GM12878 (cell line): Measurements from ENCODE around the gene MRTFB. TPM values are rescaled to one million over a fixed set of nuclear protein-coding genes. Genes with fewer than 3 reads are reported as not detected.

Experiments
- ATAC-seq: fragments of 200-7000 bp; cut with Tn5 transposase; 3 replicates; pipeline ENCODE4 v1.9.1; 2020; ENCODE audit warnings: mild to moderate bottlenecking, moderate library complexity
- BruUV-seq: library from RNA; stranded (reverse); fragments of 400-500 nt; replicated peaks from 2 replicates; lab custom pipeline; 2021; lab: Mats Ljungman, UMichigan
- CTCF ChIA-PET: fragments of 300-600 bp; sonication (Branson Sonifier 250); formaldehyde crosslinking; extraction: SDS; loops from one replicate; lab custom pipeline; 2021; ENCODE audit warnings: inconsistent platforms; lab: Yijun Ruan, JAX
- POLR2A ChIA-PET: fragments of 350-600 bp; formaldehyde crosslinking; extraction: SDS; loops from one replicate; lab custom pipeline; 2021; ENCODE audit warnings: inconsistent platforms; lab: Charles Lee
- RAD21 ChIA-PET: fragments of 300-600 bp; sonication (Branson Sonifier 250); formaldehyde crosslinking; loops from one replicate; lab custom pipeline; 2023; ENCODE audit warnings: antibody characterized with exemption; ENCODE audit not compliant: unreplicated experiment; lab: Charles Lee
- SMC1A ChIA-PET: fragments of 300-600 bp; sonication (Branson Sonifier 250); formaldehyde crosslinking; loops from one replicate; lab custom pipeline; 2023; ENCODE audit not compliant: unreplicated experiment, uncharacterized antibody; lab: Charles Lee
- DNase-seq: peaks from one replicate; pipeline ENCODE4 v3.0.0-alpha.2; 2011; ENCODE audit warnings: low read depth, low spot score
- FAIRE-seq: peaks from 3 replicates; lab custom pipeline; 2011; peaks lifted over from hg19 to GRCh38; lab: Jason Lieb, UNC
- H2AFZ ChIP-seq: 2 replicates; pipeline ENCODE4 v1.6.0; 2011; ENCODE audit warnings: low read depth, low read length, control low read depth; ENCODE audit not compliant: control insufficient read depth
- H3K27ac ChIP-seq: 2 replicates; pipeline ENCODE4 v1.5.1; 2011; ENCODE audit warnings: control low read depth; ENCODE audit not compliant: control insufficient read depth, insufficient read depth
- H3K27me3 ChIP-seq, 2 experiments: replicated peaks in 1 of 2; 2 replicates each; pipeline versions ENCODE4 v1.6.0 to v1.6.1; 2011; ENCODE audit warnings: low read length in 1 of 2; ENCODE audit not compliant: control insufficient read depth in 2 of 2, insufficient read depth in 2 of 2
- H3K36me3 ChIP-seq, 2 experiments: 2 replicates each; pipeline ENCODE4 v1.5.1; 2011; ENCODE audit warnings: low read length in 1 of 2; ENCODE audit not compliant: control insufficient read depth in 2 of 2, insufficient read depth in 2 of 2
- H3K4me1 ChIP-seq: 2 replicates; pipeline ENCODE4 v1.6.1; 2011; ENCODE audit warnings: mild to moderate bottlenecking, low read length, moderate library complexity, mixed read lengths; ENCODE audit not compliant: control insufficient read depth, insufficient read depth
- H3K4me2 ChIP-seq: 2 replicates; pipeline ENCODE4 v1.6.0; 2011; ENCODE audit warnings: control low read depth; ENCODE audit not compliant: control insufficient read depth, insufficient read depth
- H3K4me3 ChIP-seq: fragments of 200-600 bp; sonication (generic); 2 replicates; pipeline ENCODE4 v1.5.1; 2016
- H3K79me2 ChIP-seq: 2 replicates; pipeline ENCODE4 v1.6.0; 2011; ENCODE audit warnings: low read length; ENCODE audit not compliant: control insufficient read depth, insufficient read depth
- H3K9ac ChIP-seq: 2 replicates; pipeline ENCODE4 v1.8.0; 2011; ENCODE audit warnings: low read length, control low read depth, mixed read lengths; ENCODE audit not compliant: control insufficient read depth, insufficient read depth
- H3K9me3 ChIP-seq: replicated peaks from 3 replicates; pipeline ENCODE4 v1.5.1; 2011; ENCODE audit warnings: mild to moderate bottlenecking, low read length; ENCODE audit not compliant: control insufficient read depth, insufficient read depth
- H4K20me1 ChIP-seq: 2 replicates; pipeline ENCODE4 v1.6.0; 2011; ENCODE audit not compliant: control insufficient read depth, insufficient read depth
- CEBPB ChIP-seq, 2 experiments: fragments of 150-350 bp in 1 of 2; IDR thresholded peaks; 2 replicates each; pipeline ENCODE4 v1.6.1; 2012 to 2014; ENCODE audit warnings: low read depth in 2 of 2, low read length in 2 of 2, borderline replicate concordance in 1 of 2, inconsistent platforms in 1 of 2
- ELK1 ChIP-seq: IDR thresholded peaks from 2 replicates; pipeline ENCODE4 v1.6.1; 2012; ENCODE audit warnings: low read depth, low read length, improper control_type of control experiment
- FOS ChIP-seq: IDR thresholded peaks from 3 replicates; pipeline ENCODE4 v1.6.1; 2011; ENCODE audit warnings: borderline replicate concordance; ENCODE audit not compliant: insufficient read length; ENCODE audit errors: extremely low read depth
- POLR2AphosphoS5 ChIP-seq: IDR thresholded peaks from 2 replicates; pipeline ENCODE4 v1.6.1; 2011; ENCODE audit warnings: mild to moderate bottlenecking, low read length, inconsistent platforms
- WRNIP1 ChIP-seq: IDR thresholded peaks from 2 replicates; pipeline ENCODE4 v1.6.1; 2011; ENCODE audit warnings: low read depth, low read length, improper control_type of control experiment, borderline replicate concordance
- ZNF592 ChIP-seq: fragments of 450-650 bp; IDR thresholded peaks from 2 replicates; pipeline ENCODE4 v1.6.1; 2017; ENCODE audit warnings: mild to moderate bottlenecking, moderate library complexity
- ZZZ3 ChIP-seq: IDR thresholded peaks from 2 replicates; pipeline ENCODE4 v1.6.1; 2011; ENCODE audit warnings: low read depth; ENCODE audit not compliant: control insufficient read depth, insufficient read length
- WGBS: methylation state at CpG from one replicate; pipeline ENCODE4 v1.1.6; 2016; ENCODE audit warnings: low lambda C conversion rate; ENCODE audit not compliant: insufficient replicate concordance, insufficient coverage; ENCODE audit errors: missing lambda C conversion rate; 5-methylcytosine and 5-hydroxymethylcytosine counted together
- in situ Hi-C: fragments of 300-500 bp; cut with MboI; formaldehyde crosslinking; loops from 9 replicates; pipeline ENCODE4 v1.14.3; 2018; ENCODE audit warnings: mixed read lengths
- intact Hi-C: fragments of 100-400 bp; cut with micrococcal nuclease; formaldehyde crosslinking; loops from one replicate; pipeline ENCODE4 v1.14.2; 2022; ENCODE audit not compliant: unreplicated experiment
- polyA plus RNA-seq, 11 experiments: library from polyadenylated mRNA; depleted of rRNA in 4 of 11; unstranded in 6 of 11; stranded (reverse) in 5 of 11; fragments of >200 nt; fragmentation: Nextera tagmentation in 4 of 11; fragmentation: Illumina TruSeq in 1 of 11; extraction: Ambion mirVana in 4 of 11; extraction: Trizol in 1 of 11; gene quantifications; 1 replicate in 1 of 11; 2 replicates in 10 of 11; pipeline versions ENCODE4 v1.2.1 to v1.2.3, GENCODE V29; 2011 to 2016; ENCODE audit warnings: inconsistent platforms in 2 of 11, missing spikeins in 2 of 11, low read depth in 1 of 11
- total RNA-seq, 4 experiments: library from RNA; depleted of rRNA in 3 of 4; stranded (reverse); fragments of >200 nt in 3 of 4; fragmentation: Illumina TruSeq in 1 of 4; extraction: Trizol in 1 of 4; gene quantifications; 2 replicates each; pipeline versions ENCODE4 v1.2.1 to v1.2.3, GENCODE V29; 2013 to 2021

MRTFB gene
- total and polyA plus RNA-seq, 10 of the 15 experiments (the other 5 are each of a cell fraction or from before 2014, with no cell fraction given): 2.1 to 14.3 (median 8.0) TPM

- TF ChIP-seq CEBPB (IDR thresholded peaks at IDR 0.05; ENCODE audit: borderline replicate concordance in 1 of 2, low read depth in 2 of 2, low read length in 2 of 2) (no peak), ELK1 (no peak), POLR2AphosphoS5 (no peak), ZZZ3 (no peak)
- peaks cover 0 to 2% of the 10 kb centered on the region in 2 experiments; a peak in 2 of 4 replicates for H3K36me3 ChIP-seq
- no peaks in the 10 kb centered on the region for H3K79me2 ChIP-seq
- no peak overlapping the region for H3K4me3 ChIP-seq
- ChIA-PET RAD21 (no interaction called here), SMC1A (interaction anchor here (1.4 to 3.2 kb wide), 2 partner anchors 8 to 11 kb away, joined by 6 to 10 read pairs; no protein-coding TSS in a partner anchor), POLR2A (no interaction called here), CTCF (no interaction called here)
- H4K20me1 ChIP-seq: no peaks in the 10 kb centered on the region
- H3K27ac ChIP-seq: no peak overlapping the region
- no peaks in the 10 kb centered on the region for H3K4me1 ChIP-seq
- no TSS peak for BruUV-seq
- in situ Hi-C loops: no loop called here
- WGBS: 95% methylated on average over 6 of the region's 6 CpGs
- intact Hi-C loops: no loop called here
- no peaks in the 10 kb centered on the region for H3K9me3 ChIP-seq
- H3K9ac ChIP-seq: no peak overlapping the region
- no peaks in the 10 kb centered on the region for H3K27me3 ChIP-seq
- no peak overlapping the region for H3K4me2 ChIP-seq
- ATAC-seq (no peak), FAIRE-seq (no peak), DNase-seq (no peak)
- no peak overlapping the region for H2AFZ ChIP-seq
Measured at GRCh38 chr16:14088155-14088753, 17.1 kb downstream of the MRTFB start.

DNA sequence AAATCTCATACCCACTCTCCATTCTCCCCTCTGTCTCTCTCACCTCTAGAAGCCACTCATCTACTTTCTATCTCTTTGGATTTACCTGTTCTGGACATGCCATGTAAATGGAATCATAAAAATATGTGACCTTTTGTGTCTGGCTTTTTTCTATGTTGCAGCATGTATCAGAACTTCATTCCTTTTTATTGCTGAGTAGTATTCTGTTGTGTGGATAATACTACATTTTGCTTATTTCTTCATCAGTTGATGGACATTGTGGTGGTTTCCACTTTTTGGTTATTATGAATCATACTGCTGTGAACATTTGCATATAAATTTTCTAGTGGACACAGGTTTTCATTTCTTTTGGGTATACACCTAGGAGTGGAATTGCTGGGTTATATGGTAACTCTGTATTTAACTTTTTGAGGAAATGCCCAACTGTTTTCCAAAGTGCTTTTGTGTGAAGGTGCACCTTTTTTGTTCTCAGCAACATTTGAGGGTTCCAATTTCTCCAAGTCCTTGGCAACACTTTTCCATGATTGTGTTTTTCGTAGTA, 18.2 kb downstream of the MRTFB start:
- Histone ChIP-seq H3K36me3 (no peaks in the 10 kb centered on the region), H3K27ac (no peak overlapping the region), H3K27me3 (no peaks in the 10 kb centered on the region), H3K4me3 (no peak overlapping the region), H3K79me2 (no peaks in the 10 kb centered on the region), H3K9ac (no peak overlapping the region), H2AFZ (no peak overlapping the region), H4K20me1 (no peaks in the 10 kb centered on the region), H3K4me1 (no peaks in the 10 kb centered on the region), H3K4me2 (no peak overlapping the region), H3K9me3 (no peaks in the 10 kb centered on the region)
- intact Hi-C loops (no loop called here), in situ Hi-C loops (no loop called here)
- POLR2A ChIA-PET: no interaction called here
- BruUV-seq: no TSS peak
- 86% methylated on average over 1 of the region's 1 CpG for WGBS
- no peak for ATAC-seq
- no peak for FAIRE-seq
- no peak for DNase-seq
- SMC1A ChIA-PET: no interaction called here
- RAD21 ChIA-PET: no interaction called here
- CTCF ChIA-PET: no interaction called here
- TF ChIP-seq WRNIP1: no peak
- TF ChIP-seq ZNF592: no peak
- no peak for TF ChIP-seq ELK1
- no peak for TF ChIP-seq FOS
